Liver (tissue), 3 donors: Measurements from ENCODE around the gene CFAP65.

Source experiments
- GABPA ChIP-seq, 2 donors: IDR thresholded peaks in 1 of 2; conservative IDR thresholded peaks in 1 of 2; 2 replicates each; pipeline ENCODE4 v1.6.1; 2016; ENCODE audit warnings: antibody characterized with exemption in 2 of 2, mild to moderate bottlenecking in 1 of 2, moderate library complexity in 1 of 2
- JUND ChIP-seq, 2 donors: IDR thresholded peaks; 2 replicates each; pipeline ENCODE4 v1.6.1; 2016; ENCODE audit warnings: antibody characterized with exemption in 2 of 2
- RAD21 ChIP-seq, 2 donors: IDR thresholded peaks; 2 replicates each; pipeline ENCODE4 v1.6.1; 2016; ENCODE audit warnings: antibody characterized with exemption in 2 of 2, mild to moderate bottlenecking in 2 of 2
- SP1 ChIP-seq: IDR thresholded peaks from 2 replicates; pipeline ENCODE4 v1.6.1; 2018; ENCODE audit warnings: antibody characterized with exemption, mild to moderate bottlenecking
- TAF1 ChIP-seq: conservative IDR thresholded peaks from 2 replicates; pipeline ENCODE4 v1.6.1; 2016; ENCODE audit warnings: antibody characterized with exemption, mild to moderate bottlenecking
- YY1 ChIP-seq: IDR thresholded peaks from 2 replicates; pipeline ENCODE4 v1.6.1; 2016; ENCODE audit warnings: antibody characterized with exemption, mild to moderate bottlenecking
- TF ChIP-seq, protein P1 (sequence below): IDR thresholded peaks from 2 replicates; pipeline ENCODE4 v1.6.1; 2016; ENCODE audit warnings: antibody characterized with exemption
- TF ChIP-seq, protein P2 (sequence below): fragments of 150-350 bp; IDR thresholded peaks from 2 replicates; pipeline ENCODE4 v1.5.1; 2017; ENCODE audit warnings: improper control_type of control experiment, low read depth, low read length; ENCODE audit not compliant: missing input control
- TF ChIP-seq, protein P3 (sequence below): IDR thresholded peaks from 2 replicates; pipeline ENCODE4 v1.6.1; 2016; ENCODE audit warnings: antibody characterized with exemption
- TF ChIP-seq, protein P4 (sequence below): IDR thresholded peaks from 2 replicates; pipeline ENCODE4 v1.6.1; 2016; ENCODE audit warnings: antibody characterized with exemption
- TF ChIP-seq, protein P5 (sequence below): IDR thresholded peaks from 2 replicates; pipeline ENCODE4 v1.6.1; 2016; ENCODE audit warnings: antibody characterized with exemption, mild to moderate bottlenecking
- donor health status: healthy.
- donor health status: healthy.

DNA sequence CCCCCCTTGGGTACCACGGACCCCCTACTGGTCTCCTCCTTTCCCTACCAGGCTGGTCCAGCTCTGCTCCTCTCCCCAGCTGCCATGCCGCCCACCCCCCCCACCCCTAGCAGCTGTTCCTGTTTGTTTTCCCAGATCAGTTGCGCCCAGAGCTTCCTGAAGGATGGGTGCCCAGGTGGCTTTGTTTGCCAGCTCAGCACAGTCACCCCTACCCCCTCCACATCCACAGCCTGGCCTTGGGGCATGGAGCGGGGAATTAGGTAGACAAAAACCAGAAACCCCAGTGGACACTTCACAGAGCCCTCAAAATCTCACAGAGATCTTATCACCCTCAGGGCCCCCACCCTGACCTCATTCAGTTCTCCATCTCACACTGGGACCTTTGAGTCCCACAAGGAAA is 44.4 kb downstream of the CFAP65 start:
- TF ChIP-seq YY1: no peak
- TF ChIP-seq, protein P1, sequence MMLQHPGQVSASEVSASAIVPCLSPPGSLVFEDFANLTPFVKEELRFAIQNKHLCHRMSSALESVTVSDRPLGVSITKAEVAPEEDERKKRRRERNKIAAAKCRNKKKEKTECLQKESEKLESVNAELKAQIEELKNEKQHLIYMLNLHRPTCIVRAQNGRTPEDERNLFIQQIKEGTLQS: no peak
- TF ChIP-seq, protein P2, sequence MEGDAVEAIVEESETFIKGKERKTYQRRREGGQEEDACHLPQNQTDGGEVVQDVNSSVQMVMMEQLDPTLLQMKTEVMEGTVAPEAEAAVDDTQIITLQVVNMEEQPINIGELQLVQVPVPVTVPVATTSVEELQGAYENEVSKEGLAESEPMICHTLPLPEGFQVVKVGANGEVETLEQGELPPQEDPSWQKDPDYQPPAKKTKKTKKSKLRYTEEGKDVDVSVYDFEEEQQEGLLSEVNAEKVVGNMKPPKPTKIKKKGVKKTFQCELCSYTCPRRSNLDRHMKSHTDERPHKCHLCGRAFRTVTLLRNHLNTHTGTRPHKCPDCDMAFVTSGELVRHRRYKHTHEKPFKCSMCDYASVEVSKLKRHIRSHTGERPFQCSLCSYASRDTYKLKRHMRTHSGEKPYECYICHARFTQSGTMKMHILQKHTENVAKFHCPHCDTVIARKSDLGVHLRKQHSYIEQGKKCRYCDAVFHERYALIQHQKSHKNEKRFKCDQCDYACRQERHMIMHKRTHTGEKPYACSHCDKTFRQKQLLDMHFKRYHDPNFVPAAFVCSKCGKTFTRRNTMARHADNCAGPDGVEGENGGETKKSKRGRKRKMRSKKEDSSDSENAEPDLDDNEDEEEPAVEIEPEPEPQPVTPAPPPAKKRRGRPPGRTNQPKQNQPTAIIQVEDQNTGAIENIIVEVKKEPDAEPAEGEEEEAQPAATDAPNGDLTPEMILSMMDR: no peak
- TF ChIP-seq, protein P3, sequence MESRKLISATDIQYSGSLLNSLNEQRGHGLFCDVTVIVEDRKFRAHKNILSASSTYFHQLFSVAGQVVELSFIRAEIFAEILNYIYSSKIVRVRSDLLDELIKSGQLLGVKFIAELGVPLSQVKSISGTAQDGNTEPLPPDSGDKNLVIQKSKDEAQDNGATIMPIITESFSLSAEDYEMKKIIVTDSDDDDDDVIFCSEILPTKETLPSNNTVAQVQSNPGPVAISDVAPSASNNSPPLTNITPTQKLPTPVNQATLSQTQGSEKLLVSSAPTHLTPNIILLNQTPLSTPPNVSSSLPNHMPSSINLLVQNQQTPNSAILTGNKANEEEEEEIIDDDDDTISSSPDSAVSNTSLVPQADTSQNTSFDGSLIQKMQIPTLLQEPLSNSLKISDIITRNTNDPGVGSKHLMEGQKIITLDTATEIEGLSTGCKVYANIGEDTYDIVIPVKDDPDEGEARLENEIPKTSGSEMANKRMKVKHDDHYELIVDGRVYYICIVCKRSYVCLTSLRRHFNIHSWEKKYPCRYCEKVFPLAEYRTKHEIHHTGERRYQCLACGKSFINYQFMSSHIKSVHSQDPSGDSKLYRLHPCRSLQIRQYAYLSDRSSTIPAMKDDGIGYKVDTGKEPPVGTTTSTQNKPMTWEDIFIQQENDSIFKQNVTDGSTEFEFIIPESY: no peak
- TF ChIP-seq, protein P4, sequence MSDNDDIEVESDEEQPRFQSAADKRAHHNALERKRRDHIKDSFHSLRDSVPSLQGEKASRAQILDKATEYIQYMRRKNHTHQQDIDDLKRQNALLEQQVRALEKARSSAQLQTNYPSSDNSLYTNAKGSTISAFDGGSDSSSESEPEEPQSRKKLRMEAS: no peak
- TF ChIP-seq, protein P5, sequence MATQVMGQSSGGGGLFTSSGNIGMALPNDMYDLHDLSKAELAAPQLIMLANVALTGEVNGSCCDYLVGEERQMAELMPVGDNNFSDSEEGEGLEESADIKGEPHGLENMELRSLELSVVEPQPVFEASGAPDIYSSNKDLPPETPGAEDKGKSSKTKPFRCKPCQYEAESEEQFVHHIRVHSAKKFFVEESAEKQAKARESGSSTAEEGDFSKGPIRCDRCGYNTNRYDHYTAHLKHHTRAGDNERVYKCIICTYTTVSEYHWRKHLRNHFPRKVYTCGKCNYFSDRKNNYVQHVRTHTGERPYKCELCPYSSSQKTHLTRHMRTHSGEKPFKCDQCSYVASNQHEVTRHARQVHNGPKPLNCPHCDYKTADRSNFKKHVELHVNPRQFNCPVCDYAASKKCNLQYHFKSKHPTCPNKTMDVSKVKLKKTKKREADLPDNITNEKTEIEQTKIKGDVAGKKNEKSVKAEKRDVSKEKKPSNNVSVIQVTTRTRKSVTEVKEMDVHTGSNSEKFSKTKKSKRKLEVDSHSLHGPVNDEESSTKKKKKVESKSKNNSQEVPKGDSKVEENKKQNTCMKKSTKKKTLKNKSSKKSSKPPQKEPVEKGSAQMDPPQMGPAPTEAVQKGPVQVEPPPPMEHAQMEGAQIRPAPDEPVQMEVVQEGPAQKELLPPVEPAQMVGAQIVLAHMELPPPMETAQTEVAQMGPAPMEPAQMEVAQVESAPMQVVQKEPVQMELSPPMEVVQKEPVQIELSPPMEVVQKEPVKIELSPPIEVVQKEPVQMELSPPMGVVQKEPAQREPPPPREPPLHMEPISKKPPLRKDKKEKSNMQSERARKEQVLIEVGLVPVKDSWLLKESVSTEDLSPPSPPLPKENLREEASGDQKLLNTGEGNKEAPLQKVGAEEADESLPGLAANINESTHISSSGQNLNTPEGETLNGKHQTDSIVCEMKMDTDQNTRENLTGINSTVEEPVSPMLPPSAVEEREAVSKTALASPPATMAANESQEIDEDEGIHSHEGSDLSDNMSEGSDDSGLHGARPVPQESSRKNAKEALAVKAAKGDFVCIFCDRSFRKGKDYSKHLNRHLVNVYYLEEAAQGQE: no peak
- no peak for TF ChIP-seq SP1
- no peak for TF ChIP-seq RAD21 (IDR thresholded peaks at IDR 0.05)
- no peak for TF ChIP-seq GABPA (IDR thresholded peaks at IDR 0.05 in 1 of 2, conservative IDR thresholded peaks at IDR 0.05 in 1 of 2)
- no peak for TF ChIP-seq TAF1
- TF ChIP-seq JUND (IDR thresholded peaks at IDR 0.05): no peak
